PC-3 (cell line): ENCODE measurements around the gene DPT. TPM values are rescaled to one million over a fixed set of nuclear protein-coding genes. Genes with fewer than 3 reads are reported as not detected.

Source experiments
- ATAC-seq: fragments of 200-7000 bp; cut with Tn5 transposase; 2 replicates; pipeline ENCODE4 v1.9.1; 2020; ENCODE audit warnings: mild to moderate bottlenecking, moderate library complexity
- BruUV-seq: library from RNA; stranded (reverse); fragments of 400-500 nt; replicated peaks from 2 replicates; lab custom pipeline; 2021; lab: Mats Ljungman, UMichigan
- CTCF ChIA-PET: fragments of 300-600 bp; sonication (Branson Sonifier 250); formaldehyde crosslinking; loops from one replicate; lab custom pipeline; 2022; ENCODE audit warnings: antibody characterized with exemption; lab: Charles Lee
- POLR2A ChIA-PET: fragments of 300-600 bp; sonication (Branson Sonifier 250); formaldehyde crosslinking; loops from one replicate; lab custom pipeline; 2022; ENCODE audit warnings: antibody characterized with exemption; ENCODE audit not compliant: unreplicated experiment; lab: Charles Lee
- DNase-seq: peaks from one replicate; pipeline ENCODE4 v3.0.0-alpha.2; 2015
- H2AFZ ChIP-seq: fragments of 300-600 bp; sonication (generic); 2 replicates; pipeline ENCODE4 v1.6.0; 2016; ENCODE audit warnings: antibody characterized with exemption, low read length
- H3F3A ChIP-seq: fragments of 300-600 bp; sonication (generic); one replicate; pipeline ENCODE4 v1.6.0; 2017; ENCODE audit warnings: antibody characterized with exemption, low read length, control low read depth, mild to moderate bottlenecking; ENCODE audit not compliant: unreplicated experiment
- H3K27ac ChIP-seq: fragments of 300-600 bp; sonication (generic); 2 replicates; pipeline ENCODE4 v1.5.1; 2016; ENCODE audit warnings: mild to moderate bottlenecking, low read length
- H3K27me3 ChIP-seq: fragments of 300-600 bp; sonication (generic); 2 replicates; pipeline ENCODE4 v1.6.1; 2016; ENCODE audit warnings: low read length, mixed read lengths
- H3K36me3 ChIP-seq: fragments of 300-600 bp; sonication (generic); 2 replicates; pipeline ENCODE4 v1.6.1; 2016; ENCODE audit warnings: low read depth, mixed run types, low read length, mixed read lengths
- H3K4me1 ChIP-seq: fragments of 300-600 bp; sonication (generic); 2 replicates; pipeline ENCODE4 v1.5.1; 2016; ENCODE audit warnings: low read length; ENCODE audit not compliant: insufficient read depth
- H3K4me2 ChIP-seq: fragments of 300-600 bp; sonication (generic); 2 replicates; pipeline ENCODE4 v1.6.0; 2016; ENCODE audit warnings: low read length
- H3K4me3 ChIP-seq: fragments of 300-600 bp; sonication (generic); 2 replicates; pipeline ENCODE4 v1.5.1; 2016; ENCODE audit warnings: mild to moderate bottlenecking, low read length, mixed read lengths
- H3K79me2 ChIP-seq: fragments of 300-600 bp; sonication (generic); 2 replicates; pipeline ENCODE4 v1.6.1; 2017; ENCODE audit warnings: low read length, mixed read lengths
- H3K9ac ChIP-seq: fragments of 300-600 bp; sonication (generic); 2 replicates; pipeline ENCODE4 v1.6.0; 2016; ENCODE audit warnings: mild to moderate bottlenecking, low read length
- H3K9me2 ChIP-seq: fragments of 300-600 bp; sonication (generic); replicated peaks from 2 replicates; pipeline ENCODE4 v1.6.1; 2016; ENCODE audit warnings: mixed run types, low read length, mixed read lengths
- H3K9me3 ChIP-seq: fragments of 300-600 bp; sonication (generic); 2 replicates; pipeline ENCODE4 v1.6.1; 2016; ENCODE audit warnings: low read length, mixed read lengths
- H4K20me1 ChIP-seq: fragments of 300-600 bp; sonication (generic); 2 replicates; pipeline ENCODE4 v1.6.1; 2016; ENCODE audit warnings: low read length, mixed read lengths
- EZH2 ChIP-seq: fragments of 300-600 bp; sonication (generic); IDR thresholded peaks from one replicate; pipeline ENCODE4 v1.6.1; 2017; ENCODE audit warnings: antibody characterized with exemption, mild to moderate bottlenecking, low read length; ENCODE audit not compliant: unreplicated experiment
- EZH2phosphoT487 ChIP-seq: fragments of 300-600 bp; sonication (generic); IDR thresholded peaks from 2 replicates; pipeline ENCODE4 v1.6.1; 2018; ENCODE audit warnings: mild to moderate bottlenecking, antibody characterized with exemption, low read length, borderline replicate concordance
- intact Hi-C: fragments of 100-400 bp; cut with micrococcal nuclease; formaldehyde crosslinking; loops from 2 replicates; pipeline ENCODE4 v1.9.0; 2023
- total RNA-seq: library from RNA; depleted of rRNA; stranded (reverse); fragments of >200 nt; gene quantifications from 2 replicates; pipeline ENCODE4 v1.2.3, GENCODE V29; 2014
- TF ChIP-seq, protein P1 (sequence below): fragments of 300-600 bp; sonication (generic); conservative IDR thresholded peaks from 2 replicates; pipeline ENCODE4 v1.5.1; 2017; ENCODE audit warnings: antibody characterized with exemption, low read depth, mild to moderate bottlenecking, low read length

Gene DPT
- total RNA-seq, 1 experiment from 2014 or later = not detected

DNA sequence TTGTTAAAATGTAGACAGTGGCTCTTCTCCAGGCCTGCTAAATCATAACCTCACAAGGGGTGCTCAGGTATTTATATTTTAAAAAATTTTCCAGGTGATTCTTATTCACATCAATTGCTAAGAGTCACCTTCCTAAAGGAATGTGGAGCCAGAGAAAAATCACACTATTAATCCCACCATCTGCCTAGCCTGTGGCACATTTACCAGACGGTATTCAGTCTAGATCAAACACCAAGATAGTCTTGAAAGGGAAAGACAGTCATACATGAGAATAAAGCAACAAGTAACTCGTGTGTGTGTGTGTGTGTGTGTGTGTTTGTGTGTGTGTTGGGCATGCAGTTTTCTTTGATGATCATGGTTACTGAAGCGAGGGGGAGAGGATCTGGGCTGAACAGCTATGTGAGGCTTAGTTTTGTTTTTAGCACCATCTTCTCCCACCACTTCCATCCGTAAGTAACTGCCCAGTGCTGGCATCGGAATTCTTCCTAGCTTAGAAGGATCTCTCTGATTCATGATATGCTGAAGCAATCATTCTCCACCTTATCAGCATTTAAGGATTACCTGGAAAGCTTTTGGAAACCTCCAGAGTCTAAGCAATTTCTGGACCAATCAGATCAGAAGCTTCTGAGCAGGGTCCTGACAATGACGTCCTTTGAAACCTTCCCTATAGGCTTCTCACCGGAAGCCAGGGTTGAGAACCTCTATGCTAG is 2.4 kb upstream of the DPT start:
- no peaks in the 10 kb centered on the region for H3K79me2 ChIP-seq
- intact Hi-C loops = no loop called here
- no peaks in the 10 kb centered on the region for H3F3A ChIP-seq
- no peaks in the 10 kb centered on the region for H3K27me3 ChIP-seq
- no TSS peak for BruUV-seq
- CTCF ChIA-PET = no interaction called here
- no peaks in the 10 kb centered on the region for H3K36me3 ChIP-seq
- no peaks in the 10 kb centered on the region for H3K9me2 ChIP-seq
- ATAC-seq (no peak), DNase-seq (no peak)
- H3K4me1 ChIP-seq = peaks cover 5% of the 10 kb centered on the region; the same call in 1 of the 2 replicates
- no peaks in the 10 kb centered on the region for H3K9me3 ChIP-seq
- no peaks in the 10 kb centered on the region for H4K20me1 ChIP-seq
- POLR2A ChIA-PET = no interaction called here
- no peak overlapping the region for H3K4me2 ChIP-seq
- H3K27ac ChIP-seq = no peak overlapping the region
- no peak for TF ChIP-seq EZH2phosphoT487
- no peak for TF ChIP-seq EZH2
- TF ChIP-seq, protein P1, sequence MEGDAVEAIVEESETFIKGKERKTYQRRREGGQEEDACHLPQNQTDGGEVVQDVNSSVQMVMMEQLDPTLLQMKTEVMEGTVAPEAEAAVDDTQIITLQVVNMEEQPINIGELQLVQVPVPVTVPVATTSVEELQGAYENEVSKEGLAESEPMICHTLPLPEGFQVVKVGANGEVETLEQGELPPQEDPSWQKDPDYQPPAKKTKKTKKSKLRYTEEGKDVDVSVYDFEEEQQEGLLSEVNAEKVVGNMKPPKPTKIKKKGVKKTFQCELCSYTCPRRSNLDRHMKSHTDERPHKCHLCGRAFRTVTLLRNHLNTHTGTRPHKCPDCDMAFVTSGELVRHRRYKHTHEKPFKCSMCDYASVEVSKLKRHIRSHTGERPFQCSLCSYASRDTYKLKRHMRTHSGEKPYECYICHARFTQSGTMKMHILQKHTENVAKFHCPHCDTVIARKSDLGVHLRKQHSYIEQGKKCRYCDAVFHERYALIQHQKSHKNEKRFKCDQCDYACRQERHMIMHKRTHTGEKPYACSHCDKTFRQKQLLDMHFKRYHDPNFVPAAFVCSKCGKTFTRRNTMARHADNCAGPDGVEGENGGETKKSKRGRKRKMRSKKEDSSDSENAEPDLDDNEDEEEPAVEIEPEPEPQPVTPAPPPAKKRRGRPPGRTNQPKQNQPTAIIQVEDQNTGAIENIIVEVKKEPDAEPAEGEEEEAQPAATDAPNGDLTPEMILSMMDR = no peak
- no peak overlapping the region for H3K9ac ChIP-seq
- H2AFZ ChIP-seq = no peak overlapping the region
- H3K4me3 ChIP-seq = no peak overlapping the region

DNA sequence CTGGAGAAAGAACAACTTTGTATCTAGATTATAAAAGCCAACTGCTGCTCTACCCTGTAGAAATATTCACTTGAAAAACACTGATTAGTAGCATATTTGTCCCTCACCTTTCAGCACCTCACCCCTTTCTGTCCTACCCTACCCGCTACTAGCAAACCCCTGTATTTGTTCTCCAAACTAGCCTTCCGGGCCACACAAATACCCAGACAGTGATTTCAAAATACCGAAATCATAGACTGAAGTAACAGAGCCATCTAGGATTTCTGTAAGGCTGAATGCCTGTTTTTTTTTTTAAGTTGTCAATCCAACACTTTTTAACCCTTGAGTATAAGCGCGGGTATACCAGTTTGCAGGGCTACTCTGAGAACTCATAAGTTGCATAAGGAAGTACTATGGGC is 398 bp upstream of the DPT start:
- H3K27me3 ChIP-seq = no peaks in the 10 kb centered on the region
- H3K4me1 ChIP-seq = no peaks in the 10 kb centered on the region
- no peaks in the 10 kb centered on the region for H4K20me1 ChIP-seq
- ATAC-seq (no peak), DNase-seq (no peak)
- no peaks in the 10 kb centered on the region for H3K79me2 ChIP-seq
- H3F3A ChIP-seq = no peaks in the 10 kb centered on the region
- CTCF ChIA-PET = no interaction called here
- intact Hi-C loops = no loop called here
- no TSS peak for BruUV-seq
- no peak for TF ChIP-seq EZH2phosphoT487
- TF ChIP-seq EZH2 = no peak
- TF ChIP-seq, protein P1 = no peak
- no peaks in the 10 kb centered on the region for H3K36me3 ChIP-seq
- H3K4me3 ChIP-seq = no peak overlapping the region
- H3K9me2 ChIP-seq = no peaks in the 10 kb centered on the region
- H3K9me3 ChIP-seq = no peaks in the 10 kb centered on the region
- no peak overlapping the region for H3K4me2 ChIP-seq
- H2AFZ ChIP-seq = no peak overlapping the region
- POLR2A ChIA-PET = no interaction called here
- H3K27ac ChIP-seq = no peak overlapping the region
- no peak overlapping the region for H3K9ac ChIP-seq

DNA sequence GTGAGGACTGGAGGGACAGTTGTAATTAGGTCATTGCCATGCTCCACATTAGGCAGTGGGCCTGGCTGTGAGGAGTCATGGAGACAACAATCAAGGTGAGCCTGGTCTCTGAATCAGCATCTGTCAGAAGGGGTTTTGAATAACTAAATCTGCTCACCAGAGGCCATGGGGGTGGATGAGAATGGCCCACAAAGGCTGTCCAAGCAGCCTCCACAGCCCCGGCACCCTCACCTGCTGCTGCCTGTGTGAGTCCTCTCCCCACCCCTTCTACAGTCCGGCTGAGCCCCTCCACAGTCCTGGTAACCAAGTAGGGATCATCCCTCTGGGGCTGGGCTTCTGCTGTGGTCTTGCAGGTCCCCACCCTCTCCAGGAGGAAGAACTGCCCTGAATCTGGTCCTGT is 2.3 kb downstream of the DPT start:
- POLR2A ChIA-PET = no interaction called here
- TF ChIP-seq EZH2phosphoT487 = no peak
- no peak for TF ChIP-seq EZH2
- TF ChIP-seq, protein P1 = no peak
- no peak for DNase-seq
- no TSS peak for BruUV-seq
- H3K4me1 ChIP-seq = no peaks in the 10 kb centered on the region
- H3K79me2 ChIP-seq = no peaks in the 10 kb centered on the region
- intact Hi-C loops = no loop called here
- no peak overlapping the region for H2AFZ ChIP-seq
- no peaks in the 10 kb centered on the region for H3K9me2 ChIP-seq
- no peak overlapping the region for H3K9ac ChIP-seq
- no peaks in the 10 kb centered on the region for H3F3A ChIP-seq
- no peaks in the 10 kb centered on the region for H4K20me1 ChIP-seq
- ATAC-seq = no peak
- no peaks in the 10 kb centered on the region for H3K36me3 ChIP-seq
- no peak overlapping the region for H3K4me3 ChIP-seq
- no peaks in the 10 kb centered on the region for H3K9me3 ChIP-seq
- CTCF ChIA-PET = no interaction called here
- no peak overlapping the region for H3K27ac ChIP-seq
- no peaks in the 10 kb centered on the region for H3K27me3 ChIP-seq
- no peak overlapping the region for H3K4me2 ChIP-seq
